Measurements from ENCODE around the gene LHFPL3. TPM values are rescaled to one million over a fixed set of nuclear protein-coding genes. Genes with fewer than 3 reads are reported as not detected.

LHFPL3 gene
- total RNA-seq, 1 experiment from 2014 or later, result not detected

- Histone ChIP-seq H4K8ac (replicated peaks; ENCODE audit: insufficient read length, low read depth, low read length) (no peak overlapping the region), H3K4ac (ENCODE audit: low read depth, low read length) (no peak overlapping the region), H4K20me1 (ENCODE audit: control insufficient read depth, insufficient read depth, insufficient read length) (no peaks in the 10 kb centered on the region), H3T11ph (ENCODE audit: low read length) (no peak overlapping the region), H2BK20ac (ENCODE audit: low read depth, low read length, poor library complexity, severe bottlenecking) (no peak overlapping the region), H3K27ac (ENCODE audit: insufficient read length, low read depth, low read length) (no peak overlapping the region), H2BK120ac (ENCODE audit: low read depth, low read length, poor library complexity, severe bottlenecking) (no peak overlapping the region), H3K9me3 (ENCODE audit: control insufficient read depth, low read depth, low read length) (no peaks in the 10 kb centered on the region), H3K4me2 (ENCODE audit: insufficient read depth, insufficient read length, low read length) (no peak overlapping the region), H3K14ac (ENCODE audit: insufficient read depth, low read length) (no peak overlapping the region), H3K9ac (ENCODE audit: extremely low read depth, insufficient read length, low read length) (no peak overlapping the region), H2BK5ac (ENCODE audit: insufficient read length, low read length) (no peak overlapping the region), H2AK5ac (ENCODE audit: insufficient read length, low read length) (no peak overlapping the region), H2AFZ (ENCODE audit: low read length) (no peak overlapping the region), H3K56ac (ENCODE audit: insufficient read length, low read depth, low read length) (no peak overlapping the region), H3K27me3 (ENCODE audit: insufficient read depth, low read length) (no peaks in the 10 kb centered on the region), H2BK12ac (ENCODE audit: insufficient read length, low read depth, low read length) (no peak overlapping the region), H3K18ac (ENCODE audit: insufficient read length, low read depth, low read length) (no peak overlapping the region), H3K23me2 (ENCODE audit: insufficient read length, low read depth, low read length, poor library complexity, severe bottlenecking) (no peaks in the 10 kb centered on the region), H4K5ac (ENCODE audit: insufficient read length, low read depth, low read length) (no peak overlapping the region), H3K79me2 (ENCODE audit: insufficient read depth, low read length) (no peaks in the 10 kb centered on the region), H3K23ac (ENCODE audit: insufficient read length, low read depth, low read length) (no peak overlapping the region), H2BK15ac (ENCODE audit: low read depth, low read length) (no peak overlapping the region), H3K79me1 (ENCODE audit: insufficient read depth, low read depth, low read length, poor library complexity, severe bottlenecking) (no peaks in the 10 kb centered on the region), H3K4me1 (ENCODE audit: insufficient read depth, low read length) (no peaks in the 10 kb centered on the region; the same call in 1 of the 2 replicates), H4K91ac (ENCODE audit: insufficient read length, low read depth, low read length) (no peak overlapping the region)
- H3K4me1 Mint-ChIP-seq, result 0 out of 4 replicates have a peak, but pooled peaks cover 2 to 4% of the 10 kb centered on the region in 2 experiments
- TF ChIP-seq CTCF (conservative IDR thresholded peaks at IDR 0.05), result no peak
- H3K9me3 Mint-ChIP-seq, result peaks cover under 1% of the 10 kb centered on the region in 2 experiments; a peak in 2 of 5 replicates
- no CpG with 5 or more reads among the region's 1 CpG for WGBS (ENCODE audit: extremely low coverage, insufficient read length, low lambda C conversion rate)
- peaks cover 0 to under 1% (median 0%) of the 10 kb centered on the region in 3 experiments; a peak in 1 of 7 replicates for H3K36me3 Mint-ChIP-seq (ENCODE audit: insufficient read depth in 1 of 3, low read depth in 3 of 3)
- H3K4me3 Mint-ChIP-seq, result no peak overlapping the region
- peaks cover 1% of the 10 kb centered on the region; the same call in 1 of the 2 replicates for H3K27me3 Mint-ChIP-seq (ENCODE audit: low read depth)
- no peak overlapping the region; a peak in 1 of 7 replicates for H3K27ac Mint-ChIP-seq
- no peak for DNase-seq
Observed at GRCh38 chr7:104686286-104686685, 357.9 kb downstream of the LHFPL3 start.
